NOMO-1 (cell line): ENCODE measurements around the gene FRMD4A.
"Not testable (repeated sequence)": the region's sequence is repeated elsewhere in the genome, so short reads cannot be mapped to it uniquely, and the experiment has no call there.

Experiments
- DNase-seq, 2 experiments: peaks; one replicate each; lab custom pipeline; 2025; ENCODE audit not compliant: unreplicated experiment in 2 of 2; lab: John Stamatoyannopoulos, UW

The FRMD4A gene

GRCh38 chr10:13716081-13717071 lies 614.3 kb downstream of the FRMD4A start:
- no peak for DNase-seq

GRCh38 chr10:13715596-13715995 lies 615.1 kb downstream of the FRMD4A start:
- DNase-seq = not testable (repeated sequence)

GRCh38 chr10:13715100-13715499 lies 615.6 kb downstream of the FRMD4A start:
- DNase-seq = no peak

- DNase-seq = peak; percentile 81 to 90
Measured at GRCh38 chr10:13712837-13713581, 617.7 kb downstream of the FRMD4A start.

- DNase-seq = no peak
Measured at GRCh38 chr10:13712476-13712836, 618.3 kb downstream of the FRMD4A start.

- no peak for DNase-seq
Measured at GRCh38 chr10:13711291-13711690, 619.4 kb downstream of the FRMD4A start.

GRCh38 chr10:13709931-13710650 lies 620.6 kb downstream of the FRMD4A start:
- DNase-seq = no peak

- DNase-seq = no peak
Measured at GRCh38 chr10:13708256-13708990, 622.3 kb downstream of the FRMD4A start.

GRCh38 chr10:13707156-13707881 lies 623.4 kb downstream of the FRMD4A start:
- DNase-seq = peak; percentile 7 to 35

GRCh38 chr10:13706604-13707003 lies 624.1 kb downstream of the FRMD4A start:
- DNase-seq = no peak

GRCh38 chr10:13706175-13706574 lies 624.5 kb downstream of the FRMD4A start:
- DNase-seq = no peak

GRCh38 chr10:13705526-13706174 lies 625.1 kb downstream of the FRMD4A start:
- DNase-seq = no peak

- DNase-seq = peak in 1 of 2 experiments; percentile 15
Measured at GRCh38 chr10:13704964-13705363, 625.8 kb downstream of the FRMD4A start.

GRCh38 chr10:13703997-13704536 lies 626.7 kb downstream of the FRMD4A start:
- no peak for DNase-seq

- DNase-seq = no peak
Measured at GRCh38 chr10:13703101-13703818, 627.5 kb downstream of the FRMD4A start.

- no peak for DNase-seq
Measured at GRCh38 chr10:13701157-13701919, 629.4 kb downstream of the FRMD4A start.

- DNase-seq = no peak
Measured at GRCh38 chr10:13700473-13701144, 630.1 kb downstream of the FRMD4A start.
